Chondrocyte (in vitro differentiated cells): ENCODE data around the gene HNRNPR. TPM values are rescaled to one million over a fixed set of nuclear protein-coding genes. Genes with fewer than 3 reads are reported as not detected.
A peak's percentile ranks its signal among the peaks of the same experiment; 100 is the strongest.

ENCODE experiments used
- DNase-seq: peaks from one replicate; pipeline ENCODE4 v3.0.0; 2021; ENCODE audit warnings: mixed read lengths, low spot score
- H3K27ac Mint-ChIP-seq: one replicate; pipeline ENCODE4 v1.8.0; 2021; ENCODE audit warnings: mild to moderate bottlenecking, moderate library complexity, mixed read lengths; ENCODE audit not compliant: unreplicated experiment
- H3K27me3 Mint-ChIP-seq: 2 replicates; pipeline ENCODE4 v1.8.0; 2021; ENCODE audit warnings: low read depth, mixed read lengths
- H3K36me3 Mint-ChIP-seq: 2 replicates; pipeline ENCODE4 v1.8.0; 2021; ENCODE audit warnings: low read depth, mixed read lengths
- H3K4me1 Mint-ChIP-seq: 2 replicates; pipeline ENCODE4 v1.8.0; 2021; ENCODE audit warnings: low read depth, mild to moderate bottlenecking, mixed read lengths
- H3K4me3 Mint-ChIP-seq: one replicate; pipeline ENCODE4 v1.8.0; 2021; ENCODE audit warnings: mild to moderate bottlenecking, moderate library complexity, mixed read lengths; ENCODE audit not compliant: unreplicated experiment
- H3K9me3 Mint-ChIP-seq: 2 replicates; pipeline ENCODE4 v1.8.0; 2021; ENCODE audit warnings: low read depth, mixed read lengths
- CTCF ChIP-seq: fragments of 200-600 bp; sonication (generic); IDR thresholded peaks from 2 replicates; pipeline ENCODE4 v1.5.0; 2021; ENCODE audit warnings: antibody characterized with exemption, mild to moderate bottlenecking, moderate library complexity
- total RNA-seq: library from RNA; stranded (reverse); gene quantifications from 3 replicates; pipeline ENCODE4 v1.2.1, GENCODE V29; 2021

The HNRNPR gene
- total RNA-seq, 1 donor from 2014 or later = 91.3 TPM

- peaks cover 12% of the 10 kb centered on the region for H3K9me3 Mint-ChIP-seq
- peaks cover 46% of the 10 kb centered on the region for H3K4me1 Mint-ChIP-seq
- peak; percentile 8 for TF ChIP-seq CTCF
- peak; percentile 99 for DNase-seq
- H3K36me3 Mint-ChIP-seq = peaks cover 41% of the 10 kb centered on the region
- peak overlapping the region; percentile 99 for H3K27ac Mint-ChIP-seq
- no peaks in the 10 kb centered on the region for H3K27me3 Mint-ChIP-seq
- H3K4me3 Mint-ChIP-seq = peak overlapping the region; percentile 83
These were observed 23.9 kb upstream of the HNRNPR start for GRCh38 chr1:23367791-23368561.

GRCh38 chr1:23367451-23367790 is 23.3 kb upstream of the HNRNPR start:
- DNase-seq = no peak
- peaks cover 45% of the 10 kb centered on the region for H3K4me1 Mint-ChIP-seq
- no peaks in the 10 kb centered on the region for H3K27me3 Mint-ChIP-seq
- H3K36me3 Mint-ChIP-seq = peaks cover 47% of the 10 kb centered on the region
- H3K27ac Mint-ChIP-seq = peak overlapping the region; percentile 99
- H3K4me3 Mint-ChIP-seq = peak overlapping the region; percentile 83
- TF ChIP-seq CTCF = no peak
- peaks cover 18% of the 10 kb centered on the region for H3K9me3 Mint-ChIP-seq

DNA sequence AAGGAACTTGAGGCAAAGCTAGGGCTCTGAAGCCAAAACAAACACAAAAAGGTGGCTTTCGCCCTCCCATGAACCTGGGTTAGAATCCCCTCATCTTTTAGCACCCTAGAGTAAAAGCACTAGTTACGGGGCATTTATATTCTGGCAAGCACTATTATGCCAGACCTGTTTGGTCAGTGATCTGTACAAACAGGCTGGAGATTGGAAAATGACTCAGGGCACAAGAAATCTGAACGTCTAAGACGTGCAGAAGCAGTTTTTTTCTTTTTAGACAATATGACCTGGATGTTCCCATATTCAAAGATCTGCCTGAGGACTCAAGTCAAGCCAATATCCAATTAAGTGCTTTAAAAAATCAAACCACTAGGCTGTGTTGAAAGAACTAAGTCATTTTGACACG is 22.5 kb upstream of the HNRNPR start:
- Mint-ChIP-seq H3K4me1 (peaks cover 37% of the 10 kb centered on the region), H3K36me3 (peaks cover 54% of the 10 kb centered on the region), H3K9me3 (peaks cover 24% of the 10 kb centered on the region), H3K27me3 (no peaks in the 10 kb centered on the region), H3K27ac (no peak overlapping the region), H3K4me3 (peak overlapping the region; percentile 83)
- DNase-seq = no peak
- TF ChIP-seq CTCF = no peak

DNA sequence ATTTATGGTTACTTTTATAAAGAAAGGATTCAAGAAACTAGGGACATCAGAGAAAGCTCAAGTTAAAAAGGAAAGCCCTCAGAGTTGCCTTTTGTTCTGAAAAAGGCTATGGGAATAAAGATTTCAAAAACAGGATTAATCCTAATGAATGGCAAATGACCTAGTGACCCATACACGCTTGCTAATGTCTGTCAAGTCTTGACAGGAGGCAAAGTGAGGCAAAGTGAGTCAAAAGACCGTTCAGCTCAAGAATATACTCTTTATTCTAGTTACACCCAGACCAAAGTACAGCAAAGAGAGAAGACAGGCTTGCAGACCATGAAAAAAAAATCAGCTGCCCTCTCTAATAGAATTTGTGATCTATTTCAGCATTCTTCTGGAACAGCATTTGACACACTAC is 22.1 kb upstream of the HNRNPR start:
- TF ChIP-seq CTCF = no peak
- no peak for DNase-seq
- H3K36me3 Mint-ChIP-seq = peaks cover 58% of the 10 kb centered on the region
- H3K4me1 Mint-ChIP-seq = peaks cover 35% of the 10 kb centered on the region
- H3K4me3 Mint-ChIP-seq = no peak overlapping the region
- H3K9me3 Mint-ChIP-seq = peaks cover 28% of the 10 kb centered on the region
- H3K27ac Mint-ChIP-seq = no peak overlapping the region
- no peaks in the 10 kb centered on the region for H3K27me3 Mint-ChIP-seq

GRCh38 chr1:23362218-23362713 is 18.2 kb upstream of the HNRNPR start:
- no peak for TF ChIP-seq CTCF
- Mint-ChIP-seq H3K27me3 (no peaks in the 10 kb centered on the region), H3K27ac (peak overlapping the region; percentile 8), H3K9me3 (peaks cover 54% of the 10 kb centered on the region), H3K4me3 (no peak overlapping the region), H3K36me3 (peaks cover 83% of the 10 kb centered on the region), H3K4me1 (peaks cover 20% of the 10 kb centered on the region)
- DNase-seq = no peak
